ENCODE measurements around the gene ATP1A2.

DNA sequence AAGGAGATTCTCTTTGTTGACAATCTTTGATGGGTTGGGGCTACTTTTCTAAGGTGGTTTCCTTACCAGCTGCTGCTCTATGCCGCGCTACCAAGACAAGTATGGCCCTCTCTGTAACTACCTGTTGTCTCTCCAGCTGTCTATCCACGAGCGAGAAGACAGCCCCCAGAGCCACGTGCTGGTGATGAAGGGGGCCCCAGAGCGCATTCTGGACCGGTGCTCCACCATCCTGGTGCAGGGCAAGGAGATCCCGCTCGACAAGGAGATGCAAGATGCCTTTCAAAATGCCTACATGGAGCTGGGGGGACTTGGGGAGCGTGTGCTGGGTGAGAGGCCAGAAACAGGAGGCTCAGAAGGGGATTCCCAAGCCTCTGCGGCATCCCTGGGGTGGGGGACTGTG, 14.4 kb downstream of the ATP1A2 start:
- TF ChIP-seq, protein P1, sequence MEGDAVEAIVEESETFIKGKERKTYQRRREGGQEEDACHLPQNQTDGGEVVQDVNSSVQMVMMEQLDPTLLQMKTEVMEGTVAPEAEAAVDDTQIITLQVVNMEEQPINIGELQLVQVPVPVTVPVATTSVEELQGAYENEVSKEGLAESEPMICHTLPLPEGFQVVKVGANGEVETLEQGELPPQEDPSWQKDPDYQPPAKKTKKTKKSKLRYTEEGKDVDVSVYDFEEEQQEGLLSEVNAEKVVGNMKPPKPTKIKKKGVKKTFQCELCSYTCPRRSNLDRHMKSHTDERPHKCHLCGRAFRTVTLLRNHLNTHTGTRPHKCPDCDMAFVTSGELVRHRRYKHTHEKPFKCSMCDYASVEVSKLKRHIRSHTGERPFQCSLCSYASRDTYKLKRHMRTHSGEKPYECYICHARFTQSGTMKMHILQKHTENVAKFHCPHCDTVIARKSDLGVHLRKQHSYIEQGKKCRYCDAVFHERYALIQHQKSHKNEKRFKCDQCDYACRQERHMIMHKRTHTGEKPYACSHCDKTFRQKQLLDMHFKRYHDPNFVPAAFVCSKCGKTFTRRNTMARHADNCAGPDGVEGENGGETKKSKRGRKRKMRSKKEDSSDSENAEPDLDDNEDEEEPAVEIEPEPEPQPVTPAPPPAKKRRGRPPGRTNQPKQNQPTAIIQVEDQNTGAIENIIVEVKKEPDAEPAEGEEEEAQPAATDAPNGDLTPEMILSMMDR (IDR thresholded peaks at IDR 0.05; ENCODE audit: low read depth, low read length, poor library complexity, severe bottlenecking), result no peak
- TF ChIP-seq EZH2phosphoT487 (IDR thresholded peaks at IDR 0.05; ENCODE audit: borderline replicate concordance, low read length), result no peak
